ENCODE measurements around the gene ZEB2. TPM values are rescaled to one million over a fixed set of nuclear protein-coding genes. Genes with fewer than 3 reads are reported as not detected.

Gene ZEB2
- total RNA-seq, 1 donor from 2014 or later = 139 TPM

GRCh38 chr2:144362401-144362800 lies 157.5 kb downstream of the ZEB2 start:
- Mint-ChIP-seq H3K36me3 (ENCODE audit: unreplicated experiment) (no peaks in the 10 kb centered on the region), H3K27me3 (ENCODE audit: unreplicated experiment) (no peaks in the 10 kb centered on the region), H3K4me1 (ENCODE audit: unreplicated experiment) (peaks cover 55% of the 10 kb centered on the region), H3K9me3 (ENCODE audit: unreplicated experiment) (no peaks in the 10 kb centered on the region), H3K27ac (ENCODE audit: unreplicated experiment) (peak overlapping the region; percentile 52), H3K4me3 (ENCODE audit: unreplicated experiment) (no peak overlapping the region)
- DNase-seq (ENCODE audit: extremely low spot score, unreplicated experiment) = no peak
- TF ChIP-seq, protein P1, sequence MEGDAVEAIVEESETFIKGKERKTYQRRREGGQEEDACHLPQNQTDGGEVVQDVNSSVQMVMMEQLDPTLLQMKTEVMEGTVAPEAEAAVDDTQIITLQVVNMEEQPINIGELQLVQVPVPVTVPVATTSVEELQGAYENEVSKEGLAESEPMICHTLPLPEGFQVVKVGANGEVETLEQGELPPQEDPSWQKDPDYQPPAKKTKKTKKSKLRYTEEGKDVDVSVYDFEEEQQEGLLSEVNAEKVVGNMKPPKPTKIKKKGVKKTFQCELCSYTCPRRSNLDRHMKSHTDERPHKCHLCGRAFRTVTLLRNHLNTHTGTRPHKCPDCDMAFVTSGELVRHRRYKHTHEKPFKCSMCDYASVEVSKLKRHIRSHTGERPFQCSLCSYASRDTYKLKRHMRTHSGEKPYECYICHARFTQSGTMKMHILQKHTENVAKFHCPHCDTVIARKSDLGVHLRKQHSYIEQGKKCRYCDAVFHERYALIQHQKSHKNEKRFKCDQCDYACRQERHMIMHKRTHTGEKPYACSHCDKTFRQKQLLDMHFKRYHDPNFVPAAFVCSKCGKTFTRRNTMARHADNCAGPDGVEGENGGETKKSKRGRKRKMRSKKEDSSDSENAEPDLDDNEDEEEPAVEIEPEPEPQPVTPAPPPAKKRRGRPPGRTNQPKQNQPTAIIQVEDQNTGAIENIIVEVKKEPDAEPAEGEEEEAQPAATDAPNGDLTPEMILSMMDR (IDR thresholded peaks at IDR 0.05) = no peak

DNA sequence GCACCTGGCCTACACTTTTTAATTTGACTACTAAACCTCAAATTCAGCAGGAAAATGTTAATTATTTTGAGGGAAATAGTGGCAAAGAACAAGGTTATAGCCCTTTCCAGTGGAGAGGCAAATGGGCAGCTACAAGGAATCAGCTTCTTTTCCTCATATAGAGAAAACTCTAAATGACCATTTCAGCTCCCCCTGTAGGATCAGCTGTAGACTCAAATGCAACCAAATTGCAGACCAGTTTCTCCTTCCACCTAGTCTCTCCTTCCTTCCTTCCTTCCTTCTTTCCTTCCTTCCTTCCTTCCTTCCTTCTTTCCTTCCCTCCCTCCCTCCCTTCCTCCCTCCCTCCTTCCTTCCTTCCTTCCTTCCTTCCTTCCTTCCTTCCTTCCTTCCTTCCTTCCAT lies 158.2 kb downstream of the ZEB2 start:
- Mint-ChIP-seq H3K27ac (ENCODE audit: unreplicated experiment) (no peak overlapping the region), H3K36me3 (ENCODE audit: unreplicated experiment) (no peaks in the 10 kb centered on the region), H3K27me3 (ENCODE audit: unreplicated experiment) (no peaks in the 10 kb centered on the region), H3K9me3 (ENCODE audit: unreplicated experiment) (no peaks in the 10 kb centered on the region), H3K4me3 (ENCODE audit: unreplicated experiment) (no peak overlapping the region), H3K4me1 (ENCODE audit: unreplicated experiment) (peaks cover 60% of the 10 kb centered on the region)
- TF ChIP-seq, protein P1 (IDR thresholded peaks at IDR 0.05) = no peak
- no peak for DNase-seq (ENCODE audit: extremely low spot score, unreplicated experiment)

DNA sequence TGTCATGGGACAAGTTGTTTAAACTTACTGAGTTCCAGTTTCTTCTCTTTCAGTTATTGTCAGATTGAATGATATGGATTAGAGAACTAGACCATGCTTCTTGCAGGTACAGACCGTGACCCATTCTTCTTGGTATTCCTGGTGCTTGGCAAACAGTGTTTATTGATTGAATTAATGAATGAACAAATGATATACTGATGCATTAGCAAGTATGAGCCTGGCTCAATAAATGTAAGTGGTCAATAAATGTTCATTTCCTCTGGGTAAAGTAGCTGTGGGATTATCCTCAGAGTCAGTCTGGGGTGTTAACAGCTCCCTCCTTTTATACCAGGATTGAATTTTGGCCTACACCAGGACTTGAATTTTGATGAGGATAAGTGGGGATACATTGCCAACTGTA lies 160.2 kb downstream of the ZEB2 start:
- Mint-ChIP-seq H3K27me3 (ENCODE audit: unreplicated experiment) (no peaks in the 10 kb centered on the region), H3K27ac (ENCODE audit: unreplicated experiment) (peak overlapping the region; percentile 86), H3K4me3 (ENCODE audit: unreplicated experiment) (no peak overlapping the region), H3K36me3 (ENCODE audit: unreplicated experiment) (no peaks in the 10 kb centered on the region), H3K4me1 (ENCODE audit: unreplicated experiment) (peaks cover 48% of the 10 kb centered on the region), H3K9me3 (ENCODE audit: unreplicated experiment) (no peaks in the 10 kb centered on the region)
- TF ChIP-seq, protein P1 (IDR thresholded peaks at IDR 0.05) = no peak
- no peak for DNase-seq (ENCODE audit: extremely low spot score, unreplicated experiment)

GRCh38 chr2:144358979-144359541 lies 160.9 kb downstream of the ZEB2 start:
- DNase-seq (ENCODE audit: extremely low spot score, unreplicated experiment) = no peak
- H3K4me3 Mint-ChIP-seq (ENCODE audit: unreplicated experiment) = no peak overlapping the region

GRCh38 chr2:144358374-144358964 lies 161.4 kb downstream of the ZEB2 start:
- TF ChIP-seq, protein P1 (IDR thresholded peaks at IDR 0.05) = no peak
- H3K4me3 Mint-ChIP-seq (ENCODE audit: unreplicated experiment) = no peak overlapping the region
- no peaks in the 10 kb centered on the region for H3K9me3 Mint-ChIP-seq (ENCODE audit: unreplicated experiment)
- no peaks in the 10 kb centered on the region for H3K27me3 Mint-ChIP-seq (ENCODE audit: unreplicated experiment)
- H3K36me3 Mint-ChIP-seq (ENCODE audit: unreplicated experiment) = no peaks in the 10 kb centered on the region
- H3K4me1 Mint-ChIP-seq (ENCODE audit: unreplicated experiment) = peaks cover 43% of the 10 kb centered on the region
- no peak for DNase-seq (ENCODE audit: extremely low spot score, unreplicated experiment)
- peak overlapping the region; percentile 86 for H3K27ac Mint-ChIP-seq (ENCODE audit: unreplicated experiment)

More at GRCh38 chr2:144358979-144359541, 160.9 kb downstream of the ZEB2 start:
- no peaks in the 10 kb centered on the region for H3K36me3 Mint-ChIP-seq (ENCODE audit: unreplicated experiment)
- no peaks in the 10 kb centered on the region for H3K27me3 Mint-ChIP-seq (ENCODE audit: unreplicated experiment)
- TF ChIP-seq, protein P1 (IDR thresholded peaks at IDR 0.05) = no peak
- H3K27ac Mint-ChIP-seq (ENCODE audit: unreplicated experiment) = peak overlapping the region; percentile 86
- H3K4me1 Mint-ChIP-seq (ENCODE audit: unreplicated experiment) = peaks cover 44% of the 10 kb centered on the region
- no peaks in the 10 kb centered on the region for H3K9me3 Mint-ChIP-seq (ENCODE audit: unreplicated experiment)
